Retina (tissue), 1 donor: Measurements from ENCODE around the gene SIDT2.
"Not testable (repeated sequence)": the region's sequence is repeated elsewhere in the genome, so short reads cannot be mapped to it uniquely, and the experiment has no call there.

Experiments
- DNase-seq: peaks from one replicate; pipeline ENCODE4 v3.0.0-alpha.2; 2016

SIDT2 gene

DNA sequence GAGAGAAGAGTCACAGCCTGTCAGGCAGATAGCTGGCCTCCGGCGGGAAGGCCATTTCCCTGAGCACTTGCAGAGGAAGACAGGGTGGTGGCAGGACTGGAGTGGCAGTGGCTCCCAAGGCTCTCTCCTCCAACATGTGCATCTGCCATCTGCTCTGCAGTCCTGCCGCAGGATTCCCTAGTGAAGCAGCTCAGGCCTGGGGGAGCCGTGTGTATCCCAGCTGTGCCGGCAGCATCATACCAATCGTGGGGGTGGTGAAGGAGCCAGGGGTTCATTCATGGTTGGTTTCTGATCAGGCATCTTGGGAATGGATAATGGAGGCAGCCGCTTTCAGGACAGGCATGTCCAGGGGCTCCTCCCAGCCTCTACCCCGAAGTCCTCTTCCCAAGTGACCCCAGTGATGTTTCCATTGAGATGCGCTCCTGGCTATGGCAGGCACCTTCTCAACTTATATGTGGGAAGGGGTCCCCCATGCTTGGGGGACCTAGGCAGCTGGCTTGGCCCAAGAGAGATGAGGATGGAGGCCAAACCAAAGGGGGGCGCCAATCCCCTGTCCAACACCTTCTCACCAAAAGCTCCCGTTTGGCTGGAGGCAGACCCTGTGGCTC is 26.8 kb downstream of the SIDT2 start:
- no peak for DNase-seq

DNA sequence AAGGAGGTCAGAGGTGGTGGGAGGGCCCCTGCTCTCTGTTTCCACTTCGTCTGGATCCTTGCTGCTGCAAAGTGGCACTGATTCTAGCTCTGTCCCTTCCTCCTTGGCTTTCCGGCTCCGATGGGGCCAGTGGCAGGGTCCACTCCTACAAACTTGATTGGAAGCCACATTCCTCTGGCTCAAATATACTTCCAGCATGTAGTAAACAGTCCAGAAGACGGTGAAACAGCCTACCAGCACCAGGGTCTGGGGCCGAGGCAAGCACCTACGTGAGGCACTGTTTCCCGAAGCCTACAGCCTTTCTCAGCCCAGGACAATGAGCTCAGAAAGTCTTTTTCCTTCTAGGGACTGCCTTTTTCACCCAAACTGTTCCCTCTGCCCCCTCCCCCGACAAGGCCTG is 27.6 kb downstream of the SIDT2 start:
- DNase-seq: not testable (repeated sequence)

DNA sequence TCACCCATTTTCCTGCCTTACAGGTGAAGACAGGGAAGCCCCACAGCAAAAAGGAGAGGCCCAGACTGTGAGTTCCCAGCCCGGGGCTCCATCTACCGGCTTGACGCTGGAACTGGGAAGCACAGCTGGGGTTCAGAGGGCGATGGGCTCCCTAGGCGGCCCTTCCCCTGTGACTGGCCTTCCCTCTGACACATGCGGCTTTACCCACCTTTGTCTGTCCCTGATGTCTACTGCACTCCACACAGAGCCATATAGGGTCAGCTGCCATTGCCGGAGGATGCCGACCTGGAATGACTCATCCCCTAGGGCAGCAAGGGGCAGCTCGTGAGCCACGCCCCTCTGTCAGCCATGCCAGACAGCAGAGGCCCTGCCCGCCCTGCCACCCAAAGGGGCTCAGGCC is 28.3 kb downstream of the SIDT2 start:
- not testable (repeated sequence) for DNase-seq

DNA sequence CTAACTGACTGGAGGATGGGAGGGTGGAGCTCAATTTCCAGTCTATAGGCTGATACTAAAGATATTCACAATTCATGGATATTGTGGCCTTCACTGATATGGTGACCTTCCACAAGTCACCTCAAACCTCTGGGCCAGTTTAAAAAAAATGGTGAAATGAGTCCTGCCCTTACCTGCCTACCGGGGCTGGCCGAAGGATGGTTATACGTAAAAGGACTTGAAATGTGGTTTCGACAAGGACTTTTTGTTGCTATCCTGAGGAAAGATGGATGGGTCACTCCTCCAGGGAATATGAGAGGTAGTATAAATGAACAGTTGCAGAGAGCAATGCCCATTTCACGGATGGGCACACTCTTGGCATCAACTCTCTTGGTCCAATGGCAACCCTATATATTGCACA is 28.9 kb downstream of the SIDT2 start:
- DNase-seq: not testable (repeated sequence)

- DNase-seq: not testable (repeated sequence)
Observed at GRCh38 chr11:117208710-117209109, 30.2 kb downstream of the SIDT2 start.

DNA sequence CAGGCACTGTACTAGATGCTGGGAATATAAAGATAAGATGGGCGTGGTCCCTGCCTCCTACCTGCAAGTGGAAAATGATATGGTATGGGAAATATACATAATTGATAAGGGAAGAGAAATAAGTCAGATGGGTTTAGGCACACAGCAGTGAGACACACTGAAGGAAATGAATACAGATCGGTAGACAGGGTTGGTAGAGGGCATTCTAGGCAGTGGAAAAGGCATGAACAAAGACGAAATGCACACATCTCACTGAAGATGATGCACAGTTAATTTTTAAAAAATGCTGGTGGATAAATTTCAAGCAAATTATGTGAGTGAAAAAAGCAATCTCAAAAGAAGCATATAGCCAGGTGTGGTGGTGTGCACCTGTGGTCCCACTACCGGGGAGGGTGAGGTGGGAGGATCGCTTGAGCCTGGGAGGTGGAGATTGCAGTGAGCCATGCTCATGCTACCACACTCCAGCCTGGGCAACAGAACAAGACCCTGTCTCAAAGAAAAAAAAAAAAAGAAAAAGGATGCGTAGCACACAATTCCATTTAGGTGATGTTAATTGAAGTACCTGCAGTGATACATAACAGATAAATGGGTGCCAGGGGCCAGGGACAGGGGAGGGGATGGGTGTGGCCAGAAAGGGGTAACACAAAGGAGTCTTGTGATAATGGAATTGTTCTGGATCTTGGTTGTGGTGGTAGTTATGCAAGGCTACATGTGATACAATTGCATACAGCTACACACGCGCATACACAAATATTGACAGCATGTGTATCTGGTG is 31.0 kb downstream of the SIDT2 start:
- not testable (repeated sequence) for DNase-seq

DNA sequence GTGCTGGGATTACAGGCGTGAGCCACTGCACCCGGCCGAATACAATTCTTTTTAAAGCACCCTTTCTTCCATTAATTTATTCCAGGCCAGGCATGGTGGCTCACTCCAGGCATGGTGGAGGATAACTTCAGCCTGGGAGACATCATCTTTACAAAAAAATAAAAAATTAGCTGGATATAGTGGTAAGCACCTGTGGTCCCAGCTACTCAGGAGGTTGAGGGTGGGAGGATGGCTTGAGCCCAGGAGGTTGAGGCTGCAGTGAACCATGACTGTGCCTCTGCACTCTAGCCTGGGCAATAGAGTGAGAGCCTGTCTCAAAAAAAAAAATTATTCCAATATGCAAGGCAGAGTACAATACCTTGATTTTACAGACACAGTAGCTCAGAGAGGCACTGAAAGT is 32.1 kb downstream of the SIDT2 start:
- no peak for DNase-seq

DNA sequence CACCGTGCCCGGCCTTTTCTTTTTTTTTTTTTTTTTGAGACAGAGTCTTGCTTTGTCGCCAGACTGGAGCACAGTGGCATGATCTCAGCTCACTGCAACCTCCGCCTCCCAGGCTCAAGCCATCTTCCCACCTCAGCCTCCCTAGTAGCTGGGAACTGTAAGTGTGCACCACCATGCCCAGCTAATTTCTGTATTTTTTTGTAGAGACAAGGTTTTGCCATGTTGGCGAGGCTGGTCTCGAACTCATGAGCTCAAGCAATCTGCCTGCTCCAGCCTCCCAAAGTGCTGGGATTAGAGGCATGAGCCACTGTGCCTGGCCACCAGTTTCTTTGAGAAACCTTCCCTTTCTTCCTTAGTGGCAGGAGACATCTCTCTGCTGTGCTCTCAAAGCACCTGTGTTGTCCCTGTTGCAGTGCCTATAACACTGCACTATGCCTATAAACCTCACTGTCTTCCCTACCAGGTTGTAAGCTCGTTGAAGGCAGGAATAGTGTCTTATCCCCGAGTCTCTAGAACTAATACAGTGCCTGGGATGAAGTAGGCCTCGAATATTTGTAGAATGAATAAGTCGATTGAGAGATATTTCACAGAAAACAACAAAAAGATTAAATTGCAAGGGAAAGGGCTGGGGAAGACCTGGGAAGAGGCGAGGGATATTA is 34.3 kb downstream of the SIDT2 start:
- DNase-seq: no peak

DNA sequence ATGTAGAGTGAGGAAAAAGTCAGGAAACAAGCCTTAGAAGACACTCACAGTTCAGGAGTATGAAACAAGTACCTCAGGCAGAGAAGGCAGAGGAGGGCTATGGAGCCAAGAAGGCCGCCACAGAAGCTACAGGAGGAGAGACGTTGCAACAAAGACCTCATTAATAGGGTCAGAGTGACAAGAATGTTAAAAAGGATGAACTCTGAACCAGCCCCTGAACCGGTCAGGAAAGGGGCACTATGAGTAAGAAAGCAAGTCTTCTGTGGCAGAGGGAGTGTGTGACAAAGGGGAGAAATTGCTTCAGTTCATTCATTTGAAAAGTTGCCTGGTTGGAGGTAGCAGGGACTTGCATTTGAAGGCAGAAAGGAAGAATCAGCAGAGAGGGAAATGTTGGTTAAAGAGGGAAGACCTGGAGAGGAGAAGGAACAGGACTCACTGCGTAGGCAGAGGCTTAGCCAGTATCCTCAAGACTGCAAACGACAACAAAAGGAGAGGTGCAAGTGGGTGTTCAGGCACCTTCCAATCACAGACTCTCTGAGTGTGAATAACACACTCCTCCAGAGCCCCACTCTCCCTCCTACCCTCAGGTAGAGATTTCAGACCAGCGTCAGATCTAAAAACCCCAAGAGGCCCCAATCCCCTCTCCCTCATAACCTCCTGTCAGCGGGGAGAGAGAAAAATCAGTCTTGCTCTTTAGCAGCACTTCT is 36.0 kb downstream of the SIDT2 start:
- no peak for DNase-seq

GRCh38 chr11:117217141-117218084 is 38.9 kb downstream of the SIDT2 start:
- no peak for DNase-seq

GRCh38 chr11:117218133-117218915 is 39.8 kb downstream of the SIDT2 start:
- DNase-seq: no peak

DNA sequence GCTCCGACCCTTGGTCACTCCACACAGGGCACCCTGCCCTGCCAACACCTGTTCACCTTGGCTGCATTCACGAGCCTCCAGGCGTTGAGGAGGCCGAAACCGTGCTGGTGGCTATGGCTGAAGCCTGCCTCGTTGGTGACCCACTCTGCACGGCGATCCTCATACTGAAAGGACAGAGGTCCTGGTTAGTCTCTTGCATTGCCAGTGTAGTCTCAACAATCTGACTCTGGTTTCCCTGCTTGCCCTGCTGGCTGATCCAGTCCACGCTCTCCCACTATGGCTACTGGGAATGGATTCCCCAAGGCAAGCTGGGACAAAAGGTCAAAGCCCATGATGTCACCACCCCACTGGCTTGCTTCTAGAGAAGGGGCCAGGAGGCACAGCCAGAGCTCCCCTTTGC is 40.5 kb downstream of the SIDT2 start:
- DNase-seq: no peak

DNA sequence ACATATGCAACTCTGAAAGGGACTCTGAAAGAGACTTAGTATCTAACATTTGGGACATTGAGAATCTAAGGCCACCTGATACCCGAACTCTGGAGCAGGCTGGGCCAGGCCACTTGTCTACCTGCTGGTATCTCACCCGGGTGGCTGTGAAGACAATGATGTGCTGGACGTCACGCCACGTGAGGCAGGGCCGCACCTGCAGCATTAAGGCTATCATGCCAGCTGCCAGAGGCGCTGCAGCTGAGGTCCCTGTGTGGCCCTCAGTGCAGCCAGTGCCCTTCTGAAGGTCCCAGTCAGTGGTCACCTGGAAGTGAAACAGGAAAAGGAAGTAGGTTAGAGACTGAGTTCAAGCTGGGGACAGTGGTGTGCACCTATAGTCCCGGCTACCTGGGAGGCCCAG is 40.9 kb downstream of the SIDT2 start:
- no peak for DNase-seq

GRCh38 chr11:117219995-117220394 is 41.5 kb downstream of the SIDT2 start:
- DNase-seq: no peak

- no peak for DNase-seq
Observed at GRCh38 chr11:117220568-117220967, 42.0 kb downstream of the SIDT2 start.

- DNase-seq: no peak
Observed at GRCh38 chr11:117220999-117221774, 42.6 kb downstream of the SIDT2 start.

DNA sequence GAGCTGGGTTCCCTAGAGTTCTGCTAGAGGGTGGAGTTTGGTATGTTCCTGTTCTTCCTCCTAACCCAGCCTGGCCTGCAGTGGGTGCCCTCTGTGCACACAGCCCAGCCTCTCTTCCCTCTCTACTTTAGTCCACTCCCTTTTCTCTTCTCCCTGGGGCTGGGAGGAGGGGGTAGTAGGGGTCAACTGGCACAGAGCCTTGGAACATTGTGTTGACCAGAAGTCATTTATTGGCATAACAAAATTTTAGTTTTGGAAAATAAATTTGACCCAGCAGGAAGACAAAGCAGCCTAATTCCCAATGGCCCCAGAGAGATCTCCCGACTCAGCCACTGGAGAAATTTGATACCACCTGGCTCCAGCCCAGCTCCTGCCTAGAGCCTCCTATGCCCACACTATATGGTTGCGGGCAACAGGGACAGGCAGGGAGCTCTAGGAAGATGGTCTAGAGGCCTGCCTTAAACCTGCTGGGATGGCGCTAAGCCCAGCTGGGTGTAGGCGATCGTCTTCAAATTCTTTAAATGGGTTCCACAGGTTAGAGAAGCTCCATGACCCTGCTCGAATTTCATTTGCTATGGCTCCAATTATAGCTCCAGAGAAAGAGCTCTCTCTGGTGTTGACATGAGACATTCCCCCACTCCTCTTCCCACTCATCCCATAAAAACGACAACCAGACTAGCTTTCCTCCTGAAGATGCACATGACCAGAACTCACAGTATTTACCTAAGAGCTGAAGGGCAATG is 43.4 kb downstream of the SIDT2 start:
- no peak for DNase-seq

- DNase-seq: no peak
Observed at GRCh38 chr11:117222991-117223740, 44.6 kb downstream of the SIDT2 start.
